ENCODE results near the gene DLX3. TPM values are rescaled to one million over a fixed set of nuclear protein-coding genes. Genes with fewer than 3 reads are reported as not detected.

Gene DLX3
- total RNA-seq, 2 donors from 2014 or later, result 0.36 to 0.68 TPM

DNA sequence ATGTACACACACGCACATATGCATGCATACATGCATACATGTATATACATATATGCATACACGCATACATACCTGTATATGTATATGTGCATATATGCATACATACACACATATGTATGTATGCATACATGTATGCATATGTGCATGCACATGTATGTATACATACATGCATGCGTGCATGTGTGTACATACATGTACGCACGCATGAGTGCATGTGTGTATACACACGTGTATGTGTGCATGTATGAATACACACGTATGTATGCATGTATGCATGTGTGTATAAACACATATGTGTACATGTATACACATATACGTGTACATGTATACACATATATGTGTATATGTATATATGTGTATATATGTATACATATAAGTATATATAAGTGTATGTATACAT, 28.5 kb upstream of the DLX3 start:
- TF ChIP-seq POLR2AphosphoS5 (IDR thresholded peaks at IDR 0.05) (no peak), POLR2A (IDR thresholded peaks at IDR 0.05) (no peak)
- TF ChIP-seq, protein P1, sequence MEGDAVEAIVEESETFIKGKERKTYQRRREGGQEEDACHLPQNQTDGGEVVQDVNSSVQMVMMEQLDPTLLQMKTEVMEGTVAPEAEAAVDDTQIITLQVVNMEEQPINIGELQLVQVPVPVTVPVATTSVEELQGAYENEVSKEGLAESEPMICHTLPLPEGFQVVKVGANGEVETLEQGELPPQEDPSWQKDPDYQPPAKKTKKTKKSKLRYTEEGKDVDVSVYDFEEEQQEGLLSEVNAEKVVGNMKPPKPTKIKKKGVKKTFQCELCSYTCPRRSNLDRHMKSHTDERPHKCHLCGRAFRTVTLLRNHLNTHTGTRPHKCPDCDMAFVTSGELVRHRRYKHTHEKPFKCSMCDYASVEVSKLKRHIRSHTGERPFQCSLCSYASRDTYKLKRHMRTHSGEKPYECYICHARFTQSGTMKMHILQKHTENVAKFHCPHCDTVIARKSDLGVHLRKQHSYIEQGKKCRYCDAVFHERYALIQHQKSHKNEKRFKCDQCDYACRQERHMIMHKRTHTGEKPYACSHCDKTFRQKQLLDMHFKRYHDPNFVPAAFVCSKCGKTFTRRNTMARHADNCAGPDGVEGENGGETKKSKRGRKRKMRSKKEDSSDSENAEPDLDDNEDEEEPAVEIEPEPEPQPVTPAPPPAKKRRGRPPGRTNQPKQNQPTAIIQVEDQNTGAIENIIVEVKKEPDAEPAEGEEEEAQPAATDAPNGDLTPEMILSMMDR (IDR thresholded peaks at IDR 0.05), result no peak
- no peak for DNase-seq (ENCODE audit: low spot score)
- Histone ChIP-seq H3K27me3 (replicated peaks; ENCODE audit: insufficient read depth) (no peaks in the 10 kb centered on the region), H3K27ac (no peak overlapping the region), H3K36me3 (no peaks in the 10 kb centered on the region), H3K4me3 (no peak overlapping the region), H3K9me3 (no peaks in the 10 kb centered on the region), H3K4me1 (replicated peaks) (peaks cover 7% of the 10 kb centered on the region)
- WGBS, result 60% methylated on average over 8 of the region's 8 CpGs
- intact Hi-C loops (cut with DNase I), result no loop called here

DNA sequence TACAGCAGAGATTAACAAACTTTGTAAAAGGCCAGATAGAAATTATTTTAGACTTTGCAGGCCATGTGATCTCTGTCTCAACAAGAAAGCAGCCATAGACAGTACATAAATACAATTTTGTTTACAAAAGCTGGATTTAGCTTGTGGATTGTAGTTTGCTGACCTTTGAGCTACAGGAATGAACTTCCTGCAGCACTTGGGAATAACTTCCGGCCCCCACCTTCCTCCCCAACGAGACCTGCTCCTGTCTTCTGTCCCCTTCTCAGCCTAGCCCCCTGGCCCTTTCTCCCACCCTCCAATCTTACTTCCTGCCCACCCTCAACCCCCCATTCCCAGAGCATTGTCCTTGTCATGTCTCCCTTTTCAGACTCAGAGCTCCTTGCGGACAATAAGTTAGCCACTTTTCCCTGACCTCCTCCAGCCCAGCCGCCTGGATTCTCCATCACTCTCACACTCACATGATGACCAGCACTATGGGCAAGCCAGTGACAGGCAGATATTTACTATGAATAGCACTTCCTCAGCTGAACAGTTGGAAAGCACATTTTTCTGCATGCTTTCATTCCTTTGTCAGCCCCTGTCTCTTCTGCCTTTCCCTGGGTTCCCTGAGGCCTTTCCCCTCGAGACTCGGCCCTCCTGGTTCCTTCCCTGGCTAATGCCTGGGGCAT, 27.6 kb upstream of the DLX3 start:
- Histone ChIP-seq H3K36me3 (no peaks in the 10 kb centered on the region), H3K27ac (no peak overlapping the region), H3K4me3 (no peak overlapping the region), H3K4me1 (replicated peaks) (peaks cover 6% of the 10 kb centered on the region), H3K9me3 (no peaks in the 10 kb centered on the region), H3K27me3 (replicated peaks; ENCODE audit: insufficient read depth) (no peaks in the 10 kb centered on the region)
- DNase-seq (ENCODE audit: low spot score), result no peak
- TF ChIP-seq POLR2A (IDR thresholded peaks at IDR 0.05), result no peak
- TF ChIP-seq, protein P1 (IDR thresholded peaks at IDR 0.05), result no peak
- TF ChIP-seq POLR2AphosphoS5 (IDR thresholded peaks at IDR 0.05), result no peak
- 74% methylated on average over 6 of the region's 6 CpGs for WGBS
- intact Hi-C loops (cut with DNase I), result no loop called here

DNA sequence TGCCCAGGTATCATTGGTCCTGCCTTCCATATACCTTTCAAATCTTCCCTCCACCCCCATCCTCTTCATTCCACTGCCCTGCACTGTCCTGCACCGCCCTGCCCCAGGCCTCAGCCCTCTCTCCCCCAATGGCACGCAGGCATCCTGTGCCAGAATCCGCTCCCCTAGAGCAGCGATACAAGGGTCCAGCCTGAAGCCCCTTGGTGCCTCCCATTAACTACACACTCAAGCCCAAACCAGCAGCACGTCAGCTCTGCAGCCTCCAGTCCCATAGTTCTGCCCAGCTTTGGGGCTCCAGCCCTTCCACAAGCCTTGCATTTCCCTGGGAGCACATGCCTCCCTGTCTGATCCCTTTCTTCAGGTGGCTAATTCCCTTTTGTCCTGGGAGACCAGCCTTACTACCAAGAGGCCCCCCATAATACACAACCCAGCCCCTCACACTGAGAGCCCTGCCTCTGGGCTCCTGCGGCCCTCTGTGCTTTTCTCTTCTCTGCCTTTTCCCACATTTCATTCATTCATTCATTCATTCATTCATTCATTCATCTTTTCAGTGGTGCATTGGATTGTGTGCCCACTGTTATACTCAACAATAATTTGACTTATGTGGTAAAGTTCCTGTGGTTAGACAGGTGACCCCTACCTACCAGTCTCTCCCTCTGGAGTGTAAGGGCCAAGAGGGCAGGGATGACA, 26.8 kb upstream of the DLX3 start:
- TF ChIP-seq POLR2A (IDR thresholded peaks at IDR 0.05), result no peak
- TF ChIP-seq, protein P1 (IDR thresholded peaks at IDR 0.05), result no peak
- TF ChIP-seq POLR2AphosphoS5 (IDR thresholded peaks at IDR 0.05), result no peak
- Histone ChIP-seq H3K36me3 (no peaks in the 10 kb centered on the region), H3K4me3 (no peak overlapping the region), H3K27me3 (replicated peaks; ENCODE audit: insufficient read depth) (no peaks in the 10 kb centered on the region), H3K9me3 (no peaks in the 10 kb centered on the region), H3K27ac (no peak overlapping the region), H3K4me1 (replicated peaks) (no peaks in the 10 kb centered on the region)
- DNase-seq (ENCODE audit: low spot score), result no peak
- 94% methylated on average over 6 of the region's 6 CpGs for WGBS
- intact Hi-C loops (cut with DNase I), result no loop called here

DNA sequence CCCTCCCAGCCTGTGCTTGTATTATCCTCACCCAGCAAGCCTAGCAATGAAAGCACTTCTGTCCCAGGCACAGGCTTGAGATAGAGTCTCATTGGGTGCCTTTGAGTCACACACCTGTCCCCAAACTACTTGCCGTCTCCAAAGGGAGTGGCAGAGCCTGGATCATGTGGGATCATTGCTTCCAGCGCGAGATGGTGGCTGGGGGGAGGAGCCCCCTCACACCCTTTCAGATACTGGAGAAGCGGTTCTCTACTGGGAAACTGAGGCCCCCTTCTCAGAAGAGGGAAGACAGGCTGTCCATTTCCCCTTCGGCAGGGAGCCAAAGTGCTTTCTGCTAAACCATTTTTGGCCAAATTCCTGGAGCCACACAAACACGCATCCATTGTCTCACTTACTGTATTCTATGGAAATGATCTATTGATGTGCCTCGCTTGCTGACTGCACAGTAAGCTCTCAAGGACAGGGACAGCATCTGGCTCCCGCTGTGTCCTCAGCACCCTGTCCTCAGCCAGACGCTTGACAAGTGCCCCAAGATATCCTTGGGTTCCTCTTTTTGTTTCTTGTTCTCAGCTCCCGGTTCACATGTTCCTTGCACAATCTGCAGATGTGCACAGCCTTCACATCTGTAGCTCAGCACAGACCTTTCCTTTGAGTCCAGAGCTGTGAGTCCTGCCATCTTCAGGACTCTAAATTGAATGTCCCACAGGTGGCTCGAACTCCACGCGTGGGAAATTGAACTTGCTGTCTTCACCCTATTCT, 26.0 kb upstream of the DLX3 start:
- H3K9me3 ChIP-seq, result no peaks in the 10 kb centered on the region
- TF ChIP-seq POLR2A (IDR thresholded peaks at IDR 0.05) (no peak), POLR2AphosphoS5 (IDR thresholded peaks at IDR 0.05) (no peak)
- TF ChIP-seq, protein P1 (IDR thresholded peaks at IDR 0.05), result no peak
- no peak overlapping the region for H3K27ac ChIP-seq
- WGBS, result 55% methylated on average over 13 of the region's 13 CpGs
- intact Hi-C loops (cut with DNase I), result no loop called here
- no peak for DNase-seq (ENCODE audit: low spot score)
- no peak overlapping the region for H3K4me3 ChIP-seq
- no peaks in the 10 kb centered on the region for H3K36me3 ChIP-seq
- no peaks in the 10 kb centered on the region for H3K4me1 ChIP-seq (replicated peaks)
- H3K27me3 ChIP-seq (replicated peaks; ENCODE audit: insufficient read depth), result no peaks in the 10 kb centered on the region

Data from prostate gland (tissue), 2 donors.